ENCODE data around the gene NCOA1.
"Not testable (repeated sequence)": the region's sequence is repeated elsewhere in the genome, so short reads cannot be mapped to it uniquely, and the experiment has no call there.

Gene NCOA1

DNA sequence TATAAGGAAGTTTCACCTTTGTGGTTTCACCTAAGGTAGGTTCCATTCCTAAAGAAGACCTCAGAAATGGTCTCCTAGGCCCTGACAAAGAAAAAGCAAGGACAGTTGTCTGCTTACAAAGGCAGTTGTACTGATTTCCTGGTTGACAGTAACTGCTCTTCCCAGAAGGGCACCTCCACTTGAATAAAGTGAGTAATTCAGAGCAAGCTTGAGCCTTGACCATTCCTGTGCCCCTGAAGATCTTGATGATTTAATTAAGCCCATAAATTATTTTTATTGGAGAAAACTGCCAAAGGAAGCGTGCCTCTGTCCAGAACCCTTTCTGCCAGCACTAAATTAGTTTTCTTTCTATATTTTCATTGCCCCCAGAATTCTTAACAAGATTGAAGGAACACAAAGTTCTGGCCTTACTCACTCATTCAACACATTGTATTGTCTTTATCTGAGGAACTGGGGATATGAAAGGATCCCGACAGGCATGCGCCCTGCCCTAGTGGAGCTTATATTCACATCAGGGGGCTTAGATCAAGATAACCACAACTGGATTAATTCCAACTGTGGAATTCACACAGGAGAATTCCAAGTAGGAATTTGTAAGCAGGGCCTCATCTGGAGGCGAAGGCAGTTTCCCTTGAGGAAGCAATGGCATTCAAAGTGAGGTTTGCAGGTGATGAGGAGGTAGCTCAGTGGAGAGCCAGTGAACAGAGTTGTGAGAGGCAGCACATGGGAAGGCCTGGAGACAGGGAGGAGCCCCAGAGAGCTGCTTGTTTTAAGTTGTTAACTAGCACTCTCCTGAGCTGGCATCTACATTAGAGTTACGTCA is 280.9 kb downstream of the NCOA1 start:
- no peak for DNase-seq (ENCODE audit: extremely low read depth in 1 of 2, low read depth in 1 of 2)

DNA sequence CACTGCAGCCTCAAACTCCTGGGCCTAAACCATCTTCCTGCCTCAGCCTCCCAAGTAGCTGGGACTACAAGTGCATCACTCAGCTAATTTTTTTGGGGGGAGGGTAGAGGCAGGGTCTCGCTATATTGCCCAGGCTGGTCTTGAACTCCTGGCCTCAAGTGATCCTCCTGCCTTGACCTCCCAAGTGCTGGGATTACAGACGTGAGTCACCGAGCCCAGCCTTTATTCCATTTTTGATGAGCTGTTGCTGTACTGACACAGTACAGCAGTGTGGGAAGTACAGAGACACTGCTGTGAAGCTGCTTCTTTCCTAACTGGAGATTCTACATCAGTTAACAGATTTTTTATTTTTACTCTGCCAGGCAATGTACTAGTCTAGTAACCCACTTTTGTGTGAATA is 283.3 kb downstream of the NCOA1 start:
- no peak for DNase-seq (ENCODE audit: extremely low read depth in 1 of 2, low read depth in 1 of 2)

DNA sequence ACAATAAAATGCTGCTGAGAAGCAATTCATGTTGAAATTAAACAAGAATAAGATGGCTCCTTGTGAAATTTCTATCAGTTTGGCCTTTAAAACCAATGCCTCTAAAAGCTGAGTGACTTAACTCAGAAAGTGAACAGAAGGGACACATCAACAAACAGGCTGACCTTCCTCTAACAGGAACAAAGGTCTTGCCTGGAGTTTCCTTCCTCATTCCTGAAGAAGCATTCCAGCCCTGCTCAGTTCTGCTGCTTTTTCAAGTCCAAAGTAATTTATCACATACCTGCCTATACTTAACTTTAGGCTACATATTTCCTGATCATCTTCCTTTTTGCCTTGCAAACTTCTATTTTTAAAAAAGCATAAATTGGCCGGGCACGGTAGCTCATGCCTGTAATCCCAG is 288.1 kb downstream of the NCOA1 start:
- DNase-seq (ENCODE audit: extremely low read depth in 1 of 2, low read depth in 1 of 2): no peak

DNA sequence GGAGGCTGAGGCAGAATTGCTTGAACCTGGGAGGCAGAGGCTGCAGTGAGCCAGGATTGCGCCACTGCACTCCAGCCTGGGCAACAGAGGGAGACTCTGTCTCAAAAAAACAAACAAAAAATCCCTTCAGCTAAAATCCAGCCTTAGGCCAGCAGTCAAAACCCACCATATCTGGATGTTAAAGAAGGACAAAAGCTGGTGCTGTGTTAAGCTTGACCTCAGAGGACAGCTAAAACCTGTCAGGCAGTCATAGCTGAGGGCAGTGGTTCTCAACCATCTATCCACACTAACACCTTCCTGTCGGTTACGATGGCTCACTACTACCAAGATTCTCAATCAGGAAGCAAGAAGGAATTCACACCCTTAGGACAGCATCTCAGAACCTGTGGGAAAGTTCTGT is 292.6 kb downstream of the NCOA1 start:
- DNase-seq (ENCODE audit: extremely low read depth in 1 of 2, low read depth in 1 of 2): no peak

DNA sequence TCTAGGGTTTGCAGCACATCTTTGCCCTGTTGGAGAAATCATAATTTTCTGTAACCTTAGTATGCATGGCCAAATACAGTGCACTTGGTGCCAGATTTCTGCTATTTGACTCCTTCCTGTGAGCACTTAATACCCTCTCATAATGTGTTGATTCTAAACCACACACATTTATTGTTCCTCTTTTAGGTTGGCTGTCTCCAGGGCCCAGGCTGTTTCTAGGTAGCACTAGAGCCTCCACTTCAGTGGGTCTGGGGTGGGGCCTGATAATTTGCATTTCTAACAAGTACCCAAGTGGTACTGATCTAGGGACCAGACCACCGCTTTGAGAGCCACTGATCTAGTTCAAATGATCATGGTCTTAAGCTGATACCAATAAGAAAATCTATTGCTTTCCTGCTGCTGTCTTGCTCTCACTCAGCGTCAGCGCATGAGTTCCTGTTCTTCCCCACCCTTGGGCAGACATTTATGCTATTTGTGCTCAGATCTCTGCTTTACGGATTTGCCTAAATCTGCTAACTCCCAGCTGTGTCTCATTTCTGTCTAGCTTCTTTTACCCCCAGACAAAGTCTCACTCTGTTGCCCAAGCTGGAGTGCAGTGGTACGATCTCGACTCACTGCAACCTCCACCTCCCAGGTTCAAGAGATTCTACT is 294.7 kb downstream of the NCOA1 start:
- DNase-seq (ENCODE audit: extremely low read depth in 1 of 2, low read depth in 1 of 2): no peak

DNA sequence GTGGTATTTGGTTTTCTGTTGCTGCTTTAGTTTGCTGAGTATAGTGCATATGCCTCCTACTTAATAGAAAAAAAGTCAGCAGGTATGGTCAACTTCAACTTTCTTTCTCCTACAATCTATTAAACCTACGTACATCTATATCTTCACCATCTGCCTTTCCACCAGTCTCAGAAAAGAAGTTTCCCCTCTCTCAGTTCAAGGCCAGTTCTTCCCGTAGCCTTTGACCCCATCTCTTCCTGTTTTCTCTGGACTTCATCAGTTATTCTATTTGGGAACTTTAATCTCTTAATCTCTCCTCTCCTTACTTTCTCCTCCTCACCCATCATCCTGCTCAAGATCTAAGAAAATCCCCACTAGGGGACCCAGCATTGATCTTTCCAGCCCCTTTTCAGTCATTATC is 296.5 kb downstream of the NCOA1 start:
- DNase-seq (ENCODE audit: extremely low read depth in 1 of 2, low read depth in 1 of 2): no peak

DNA sequence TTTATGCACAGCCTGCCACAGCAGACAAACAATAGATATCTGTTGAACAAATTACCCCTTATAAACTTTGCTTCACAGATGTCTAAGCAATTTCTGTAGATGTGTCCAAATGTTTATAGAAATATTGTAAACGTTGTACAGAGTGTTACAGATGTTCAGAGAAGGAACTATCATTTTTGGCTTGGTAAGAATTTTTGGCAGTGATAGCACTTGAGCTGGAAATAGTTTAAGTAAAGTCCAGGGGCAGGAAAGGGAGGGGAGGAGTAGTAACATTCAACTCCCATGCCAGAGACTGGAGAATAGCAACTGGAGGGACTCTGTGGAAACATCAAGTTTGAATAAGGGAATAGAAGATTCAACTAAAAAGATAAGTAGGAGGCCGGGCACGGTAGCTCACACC is 297.8 kb downstream of the NCOA1 start:
- no peak for DNase-seq (ENCODE audit: extremely low read depth in 1 of 2, low read depth in 1 of 2)

DNA sequence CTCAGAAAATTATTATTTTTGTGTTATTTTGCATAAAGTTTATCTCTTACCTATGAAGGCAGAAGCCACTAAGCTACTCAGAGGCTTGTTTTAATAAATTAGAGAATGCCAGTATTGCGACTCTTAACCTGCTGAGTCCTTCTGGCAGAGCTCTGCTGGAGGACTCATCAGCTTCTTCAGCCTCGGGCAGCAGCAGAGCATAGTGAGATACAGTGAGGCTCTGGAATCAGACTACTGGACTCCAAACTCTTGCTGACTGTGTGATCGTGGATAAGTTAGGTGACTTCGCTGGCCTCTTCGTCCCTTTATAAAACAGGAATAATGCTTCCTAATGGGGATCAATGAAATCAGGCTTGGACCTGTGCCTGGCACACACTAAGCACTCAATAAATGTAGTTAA is 300.4 kb downstream of the NCOA1 start:
- DNase-seq (ENCODE audit: extremely low read depth in 1 of 2, low read depth in 1 of 2): no peak

DNA sequence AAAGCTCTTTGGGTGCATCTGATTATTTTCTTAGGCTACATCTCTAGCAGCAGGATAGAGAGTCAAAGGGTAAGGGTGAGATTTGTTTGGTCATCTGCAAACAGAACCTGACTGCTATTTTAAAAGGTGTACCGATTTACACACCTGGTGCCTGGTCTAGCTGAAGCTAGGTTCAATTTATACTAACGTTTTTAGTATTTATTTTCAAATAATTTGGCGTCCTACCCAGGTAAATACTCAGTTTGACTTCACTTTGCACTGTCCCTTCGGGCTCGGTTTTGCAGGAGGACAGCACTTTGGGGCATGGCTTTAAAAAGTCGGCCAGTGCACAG is 301.5 kb downstream of the NCOA1 start:
- DNase-seq (ENCODE audit: extremely low read depth in 1 of 2, low read depth in 1 of 2): no peak

DNA sequence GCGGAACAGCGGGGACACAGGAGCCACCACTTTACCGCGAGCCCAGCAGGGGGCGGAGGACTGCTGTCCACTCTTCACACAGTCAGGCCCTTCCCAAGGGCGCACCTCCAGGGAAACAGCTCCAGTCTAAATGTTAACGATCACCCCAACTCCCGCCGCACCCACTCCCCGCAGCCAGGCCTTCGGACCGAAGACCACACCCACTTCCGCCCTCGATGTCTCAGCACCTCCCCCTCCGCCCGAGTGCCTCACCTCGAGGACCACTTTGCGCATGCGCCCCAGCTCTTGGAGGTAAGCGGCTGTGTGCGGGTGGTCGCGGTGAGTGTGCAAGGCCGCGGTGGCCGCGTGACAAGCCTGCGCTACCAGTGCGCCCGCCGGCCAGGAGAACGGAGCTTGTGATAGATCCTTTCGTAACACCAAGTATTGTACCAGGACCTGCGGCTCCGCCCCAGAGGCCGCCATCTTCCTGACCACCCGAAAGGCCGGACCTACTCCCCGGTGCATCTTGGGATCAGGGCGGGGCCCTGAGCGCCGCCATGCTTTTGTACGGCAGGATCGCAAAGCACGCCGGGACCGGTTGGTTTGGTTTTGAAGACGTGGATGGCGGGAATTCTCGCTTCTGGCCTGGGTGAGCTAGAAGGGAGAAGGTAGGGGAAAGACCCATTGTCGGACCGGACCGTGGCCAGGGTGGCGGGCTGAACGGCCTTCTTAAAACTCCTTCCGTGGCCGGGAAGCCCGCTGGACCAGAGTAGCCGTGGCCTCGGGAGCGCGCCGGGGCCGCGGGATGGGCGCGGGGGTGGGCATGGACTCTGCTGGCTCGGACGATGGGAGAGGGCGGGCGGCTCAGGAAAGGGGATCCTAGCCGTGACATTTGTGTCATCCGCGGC is 302.1 kb downstream of the NCOA1 start, which contains the start of the genes CENPO and PTRHD1:
TSS of gene CENPO (plus strand) at position 552 of the 887 bp plus-strand sequence. CDS start 495 bp downstream, outside the sequence.
TSS of gene PTRHD1 (minus strand) at position 518 of the 887 bp plus-strand sequence. CDS start at position 504, 14 bp downstream.
- peak; percentile 89 to 92 for DNase-seq (ENCODE audit: extremely low read depth in 1 of 2, low read depth in 1 of 2)

DNA sequence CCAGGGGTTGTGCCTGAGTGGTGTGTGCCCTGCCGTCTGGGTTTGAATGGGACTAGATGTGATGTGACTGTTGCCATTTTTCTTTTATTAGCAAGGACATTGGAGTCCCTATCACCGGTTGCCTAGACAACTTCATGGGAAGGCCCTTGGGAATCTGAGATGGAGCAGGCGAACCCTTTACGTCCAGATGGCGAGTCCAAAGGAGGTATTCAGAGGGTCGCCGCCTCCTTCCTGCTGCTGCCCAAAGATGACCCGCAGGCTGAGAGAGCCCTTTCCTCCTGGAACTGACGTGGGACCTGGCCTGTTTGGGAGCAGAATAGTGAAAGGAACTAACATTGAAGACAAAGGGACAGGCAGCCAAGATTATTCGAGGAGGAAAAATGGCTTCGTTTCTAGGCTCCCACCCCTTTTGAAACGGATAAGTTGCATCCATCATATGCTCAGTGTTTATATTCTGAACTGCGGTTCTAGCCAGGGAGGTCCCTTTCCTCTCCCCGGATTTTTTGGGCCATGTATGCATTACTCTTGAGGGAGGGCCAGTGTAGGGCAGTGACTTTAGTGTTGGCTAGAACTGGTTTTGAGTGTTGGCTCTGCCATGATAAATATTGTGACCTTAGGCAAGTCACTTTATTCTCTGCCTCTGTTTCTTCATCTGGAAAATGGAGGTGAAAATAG is 302.8 kb downstream of the NCOA1 start:
- DNase-seq (ENCODE audit: extremely low read depth in 1 of 2, low read depth in 1 of 2): no peak

DNA sequence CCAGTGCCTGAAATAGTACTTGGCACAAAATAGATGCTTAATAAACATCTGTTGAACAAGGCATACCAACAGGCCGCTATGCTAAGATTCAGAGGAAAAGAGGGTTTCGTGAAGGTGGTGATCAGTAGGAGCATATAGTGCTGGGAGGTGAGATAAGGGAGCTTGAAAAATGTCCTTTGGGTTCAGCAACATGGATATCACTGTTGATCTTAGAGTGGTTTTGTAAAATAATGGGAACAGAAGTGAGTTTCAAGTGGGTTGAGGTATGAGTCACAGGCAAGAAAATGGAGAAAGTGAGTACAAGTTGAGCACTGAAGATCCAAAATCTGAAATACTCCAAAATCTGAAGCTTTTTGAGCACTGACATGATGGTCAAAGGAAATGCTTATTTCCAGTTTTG is 306.6 kb downstream of the NCOA1 start:
- DNase-seq (ENCODE audit: extremely low read depth in 1 of 2, low read depth in 1 of 2): no peak

DNA sequence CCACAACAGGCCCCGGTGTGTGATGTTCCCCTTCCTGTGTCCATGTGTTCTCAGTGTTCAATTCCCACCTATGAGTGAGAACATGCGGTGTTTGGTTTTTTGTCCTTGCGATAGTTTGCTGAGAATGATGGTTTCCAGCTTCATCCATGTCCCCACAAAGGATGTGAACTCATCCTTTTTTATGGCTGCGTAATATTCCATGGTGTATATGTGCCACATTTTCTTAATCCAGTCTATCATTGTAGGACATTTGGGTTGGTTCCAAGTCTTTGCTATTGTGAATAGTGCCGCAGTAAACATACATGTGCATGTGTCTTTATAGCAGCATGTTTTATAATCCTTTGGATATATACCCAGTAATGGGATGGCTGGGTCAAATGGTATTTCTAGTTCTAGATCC is 309.4 kb downstream of the NCOA1 start:
- DNase-seq (ENCODE audit: extremely low read depth in 1 of 2, low read depth in 1 of 2): not testable (repeated sequence)

DNA sequence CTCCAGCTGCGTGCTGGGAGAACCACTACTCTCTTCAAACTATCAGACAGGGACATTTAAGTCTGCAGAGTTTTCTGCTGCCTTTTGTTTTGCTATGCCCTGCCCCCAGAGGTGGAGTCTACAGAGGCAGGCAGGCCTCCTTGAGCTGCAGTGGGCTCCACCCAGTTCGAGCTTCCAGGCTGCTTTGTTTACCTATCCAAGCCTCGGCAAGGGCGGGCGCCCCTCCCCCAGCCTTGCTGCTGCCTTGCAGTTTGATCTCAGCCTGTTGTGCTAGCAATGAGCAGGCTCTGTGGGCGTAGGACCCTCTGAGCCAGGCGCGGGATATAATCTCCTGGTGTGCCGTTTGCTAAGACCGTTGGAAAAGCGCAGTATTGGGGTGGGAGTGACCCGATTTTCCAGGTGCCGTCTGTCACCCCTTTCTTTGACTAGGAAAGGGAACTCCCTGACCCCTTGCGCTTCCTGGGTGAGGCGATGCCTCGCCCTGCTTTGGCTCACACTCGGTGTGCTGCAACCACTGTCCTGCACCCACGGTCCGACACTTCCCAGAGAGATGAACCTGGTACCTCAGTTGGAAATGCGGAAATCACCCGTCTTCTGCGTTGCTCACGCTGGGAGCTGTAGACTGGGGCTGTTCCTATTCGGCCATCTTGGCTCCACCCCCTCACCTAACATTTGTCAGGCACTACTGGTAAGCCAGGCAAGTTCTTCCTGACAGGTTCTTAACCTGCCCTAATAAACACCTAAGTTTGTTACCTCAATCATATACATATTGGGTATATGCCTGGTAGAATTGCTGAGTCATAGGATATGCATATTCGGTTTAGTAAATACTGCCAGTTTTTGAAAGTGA is 315.0 kb downstream of the NCOA1 start:
- not testable (repeated sequence) for DNase-seq (ENCODE audit: extremely low read depth in 1 of 2, low read depth in 1 of 2)

DNA sequence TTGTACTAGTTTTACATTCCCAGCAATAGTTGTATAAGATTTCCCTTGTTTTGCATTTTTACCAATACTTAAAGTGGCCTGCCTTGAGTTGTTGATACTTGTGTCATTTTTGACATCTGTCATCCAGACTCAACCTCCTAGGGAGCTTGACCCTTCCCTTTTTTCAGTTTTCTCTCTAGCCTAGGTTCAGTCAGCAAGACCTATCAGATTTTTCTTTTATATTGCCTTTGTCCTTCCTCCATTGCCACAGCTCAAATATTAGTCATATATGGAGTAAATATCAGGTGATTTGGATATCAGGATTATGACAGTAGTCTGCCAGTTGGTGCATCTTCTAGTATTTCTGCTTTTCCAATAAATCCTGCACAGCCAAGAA is 315.6 kb downstream of the NCOA1 start:
- DNase-seq (ENCODE audit: extremely low read depth in 1 of 2, low read depth in 1 of 2): no peak

DNA sequence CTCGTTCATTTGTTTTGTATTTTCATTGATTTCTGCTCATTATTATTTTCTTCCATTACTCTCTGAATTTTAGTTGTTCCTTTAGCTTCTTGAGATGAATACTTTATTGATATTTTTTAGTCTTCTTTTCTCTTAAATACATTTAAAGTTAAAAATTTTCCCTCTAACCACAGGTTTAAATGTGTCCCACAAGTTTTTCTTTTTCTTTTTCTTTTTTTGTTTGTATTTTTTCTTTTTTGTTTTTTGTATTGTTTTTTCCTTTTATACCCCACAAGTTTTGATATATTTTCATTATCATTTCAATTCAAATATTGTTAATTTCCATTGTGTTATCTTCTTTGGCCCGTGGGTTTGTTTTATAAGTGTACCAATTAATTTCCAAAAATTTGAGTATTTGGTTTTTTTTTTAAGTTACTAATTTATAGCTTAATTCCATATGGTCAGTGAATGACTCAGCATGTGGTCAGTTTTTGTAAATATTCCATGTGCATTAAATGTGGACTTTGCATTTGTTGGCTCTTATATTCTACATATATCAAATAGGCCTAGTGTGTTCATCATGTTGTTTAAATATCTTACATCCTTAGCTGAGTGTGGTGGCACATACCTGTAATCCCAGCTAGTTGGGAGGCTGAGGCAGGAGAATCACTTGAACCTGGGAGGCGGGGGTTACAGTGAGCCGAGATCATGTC is 318.4 kb downstream of the NCOA1 start:
- no peak for DNase-seq (ENCODE audit: extremely low read depth in 1 of 2, low read depth in 1 of 2)

DNA sequence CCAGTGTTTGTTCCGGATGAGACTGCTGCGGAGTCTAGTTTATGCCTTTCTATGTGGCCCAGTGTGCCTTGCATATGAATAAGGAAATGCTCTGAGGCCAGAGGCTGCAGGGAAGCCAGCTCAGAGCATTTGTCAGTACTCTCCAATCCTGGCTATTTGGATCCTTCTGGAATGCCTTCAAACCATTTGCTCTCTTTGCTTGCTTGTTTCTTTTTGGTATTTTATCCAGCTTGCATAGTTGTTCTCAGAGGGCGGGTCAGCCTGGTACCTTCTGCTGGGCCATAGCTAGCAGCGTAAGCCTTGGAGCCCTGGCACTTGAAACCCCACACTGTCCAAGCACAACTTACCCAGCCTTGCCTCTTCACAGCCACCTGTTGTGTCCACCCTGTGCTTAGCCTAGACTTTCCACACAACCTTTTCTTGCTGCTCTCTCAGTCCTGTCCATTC is 322.7 kb downstream of the NCOA1 start:
- no peak for DNase-seq (ENCODE audit: extremely low read depth in 1 of 2, low read depth in 1 of 2)

DNA sequence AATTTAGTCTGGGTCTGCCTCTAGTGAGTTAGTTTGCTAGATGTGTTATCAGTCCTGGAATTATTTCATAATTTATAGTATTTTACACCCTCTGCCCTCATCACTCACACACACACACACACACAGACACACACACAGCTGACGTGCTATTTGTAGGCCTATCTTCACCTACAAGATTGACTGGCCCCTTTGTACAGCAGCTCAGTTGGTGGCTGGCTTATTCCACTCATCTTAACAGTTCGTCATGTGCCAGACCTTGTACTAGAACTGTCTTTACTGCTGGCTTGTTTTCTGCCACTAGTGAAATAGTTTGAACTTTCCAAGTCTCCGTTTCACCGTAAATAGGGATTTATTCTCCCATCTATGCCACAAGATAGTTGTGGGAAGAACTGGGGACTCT is 323.5 kb downstream of the NCOA1 start:
- DNase-seq (ENCODE audit: extremely low read depth in 1 of 2, low read depth in 1 of 2): no peak

DNA sequence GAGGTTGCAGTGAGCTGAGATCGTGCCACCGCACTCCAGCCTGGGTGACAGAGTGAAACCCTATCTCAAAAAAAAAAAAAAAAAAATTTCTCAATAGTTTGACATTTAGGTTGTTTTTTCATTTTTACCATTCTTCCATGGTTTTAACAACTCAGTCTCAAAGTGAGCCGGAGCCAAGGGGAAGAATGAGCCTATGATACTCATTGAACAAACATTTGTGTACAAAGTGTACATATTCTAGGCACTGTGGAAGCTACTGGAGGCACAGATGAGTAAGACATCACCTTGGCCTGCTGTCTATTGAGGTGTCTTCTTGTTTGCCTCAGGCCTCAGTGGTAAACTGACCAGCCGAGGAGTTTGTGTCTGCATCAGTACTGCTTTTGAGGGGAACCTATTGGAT is 324.1 kb downstream of the NCOA1 start:
- no peak for DNase-seq (ENCODE audit: extremely low read depth in 1 of 2, low read depth in 1 of 2)
